ENCODE data around the gene MAP4K4. TPM values are rescaled to one million over a fixed set of nuclear protein-coding genes. Genes with fewer than 3 reads are reported as not detected.

Gene MAP4K4
- total RNA-seq, 1 experiment from 2014 or later: 133 TPM

DNA sequence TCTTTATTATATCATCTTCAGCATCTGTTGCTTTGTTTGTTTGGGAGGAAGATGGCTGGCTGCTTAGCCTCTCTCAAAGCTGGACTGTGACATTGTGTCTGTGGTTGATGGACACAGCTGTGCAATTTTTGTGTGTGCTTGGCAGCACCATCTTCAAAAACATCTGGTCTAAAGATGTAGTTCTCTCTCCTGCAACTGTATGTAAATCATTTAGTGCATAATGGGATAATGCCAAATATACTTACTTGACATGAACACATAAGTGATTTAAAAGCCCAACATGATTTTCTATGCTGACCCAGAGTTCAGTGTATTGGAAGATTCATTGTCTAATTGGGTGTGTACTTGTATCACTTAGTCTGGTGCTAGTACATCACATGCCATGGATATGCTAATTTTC lies 112.2 kb downstream of the MAP4K4 start:
- no peak overlapping the region for H3K4me3 ChIP-seq (ENCODE audit: low read length)
- TF ChIP-seq EZH2 (IDR thresholded peaks at IDR 0.05; ENCODE audit: low read length, unreplicated experiment) (no peak), EZH2phosphoT487 (IDR thresholded peaks at IDR 0.05; ENCODE audit: borderline replicate concordance, low read length) (no peak)
- TF ChIP-seq, protein P1, sequence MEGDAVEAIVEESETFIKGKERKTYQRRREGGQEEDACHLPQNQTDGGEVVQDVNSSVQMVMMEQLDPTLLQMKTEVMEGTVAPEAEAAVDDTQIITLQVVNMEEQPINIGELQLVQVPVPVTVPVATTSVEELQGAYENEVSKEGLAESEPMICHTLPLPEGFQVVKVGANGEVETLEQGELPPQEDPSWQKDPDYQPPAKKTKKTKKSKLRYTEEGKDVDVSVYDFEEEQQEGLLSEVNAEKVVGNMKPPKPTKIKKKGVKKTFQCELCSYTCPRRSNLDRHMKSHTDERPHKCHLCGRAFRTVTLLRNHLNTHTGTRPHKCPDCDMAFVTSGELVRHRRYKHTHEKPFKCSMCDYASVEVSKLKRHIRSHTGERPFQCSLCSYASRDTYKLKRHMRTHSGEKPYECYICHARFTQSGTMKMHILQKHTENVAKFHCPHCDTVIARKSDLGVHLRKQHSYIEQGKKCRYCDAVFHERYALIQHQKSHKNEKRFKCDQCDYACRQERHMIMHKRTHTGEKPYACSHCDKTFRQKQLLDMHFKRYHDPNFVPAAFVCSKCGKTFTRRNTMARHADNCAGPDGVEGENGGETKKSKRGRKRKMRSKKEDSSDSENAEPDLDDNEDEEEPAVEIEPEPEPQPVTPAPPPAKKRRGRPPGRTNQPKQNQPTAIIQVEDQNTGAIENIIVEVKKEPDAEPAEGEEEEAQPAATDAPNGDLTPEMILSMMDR (conservative IDR thresholded peaks at IDR 0.05; ENCODE audit: low read depth, low read length): no peak
- H3K4me2 ChIP-seq (ENCODE audit: low read length): no peak overlapping the region
- no peaks in the 10 kb centered on the region for H3K9me3 ChIP-seq (ENCODE audit: low read length)
- H3K27ac ChIP-seq (ENCODE audit: low read length): no peak overlapping the region
- H3K9ac ChIP-seq (ENCODE audit: low read length): no peak overlapping the region
- H3K4me1 ChIP-seq (ENCODE audit: insufficient read depth, low read length): peaks cover 16% of the 10 kb centered on the region
- H2AFZ ChIP-seq (ENCODE audit: low read length): no peak overlapping the region
- peaks cover 94% of the 10 kb centered on the region for H3K79me2 ChIP-seq (ENCODE audit: low read length)
- ATAC-seq (no peak), DNase-seq (no peak)
- BruUV-seq (replicated peaks): no TSS peak
- intact Hi-C loops (cut with micrococcal nuclease): no loop called here
- H3K9me2 ChIP-seq (replicated peaks; ENCODE audit: low read length): no peaks in the 10 kb centered on the region
- peaks cover 49% of the 10 kb centered on the region for H4K20me1 ChIP-seq (ENCODE audit: low read length)
- ChIA-PET POLR2A (ENCODE audit: unreplicated experiment) (no interaction called here), CTCF (interaction anchor here (0.6 kb wide), 1 partner anchor 37 kb away, joined by 3 read pairs; no protein-coding TSS in a partner anchor)
- no peaks in the 10 kb centered on the region for H3K27me3 ChIP-seq (ENCODE audit: low read length)
- H3K36me3 ChIP-seq (ENCODE audit: low read depth, low read length): peaks cover 7% of the 10 kb centered on the region; the same call in 1 of the 2 replicates
- no peaks in the 10 kb centered on the region for H3F3A ChIP-seq (ENCODE audit: low read length, unreplicated experiment)

DNA sequence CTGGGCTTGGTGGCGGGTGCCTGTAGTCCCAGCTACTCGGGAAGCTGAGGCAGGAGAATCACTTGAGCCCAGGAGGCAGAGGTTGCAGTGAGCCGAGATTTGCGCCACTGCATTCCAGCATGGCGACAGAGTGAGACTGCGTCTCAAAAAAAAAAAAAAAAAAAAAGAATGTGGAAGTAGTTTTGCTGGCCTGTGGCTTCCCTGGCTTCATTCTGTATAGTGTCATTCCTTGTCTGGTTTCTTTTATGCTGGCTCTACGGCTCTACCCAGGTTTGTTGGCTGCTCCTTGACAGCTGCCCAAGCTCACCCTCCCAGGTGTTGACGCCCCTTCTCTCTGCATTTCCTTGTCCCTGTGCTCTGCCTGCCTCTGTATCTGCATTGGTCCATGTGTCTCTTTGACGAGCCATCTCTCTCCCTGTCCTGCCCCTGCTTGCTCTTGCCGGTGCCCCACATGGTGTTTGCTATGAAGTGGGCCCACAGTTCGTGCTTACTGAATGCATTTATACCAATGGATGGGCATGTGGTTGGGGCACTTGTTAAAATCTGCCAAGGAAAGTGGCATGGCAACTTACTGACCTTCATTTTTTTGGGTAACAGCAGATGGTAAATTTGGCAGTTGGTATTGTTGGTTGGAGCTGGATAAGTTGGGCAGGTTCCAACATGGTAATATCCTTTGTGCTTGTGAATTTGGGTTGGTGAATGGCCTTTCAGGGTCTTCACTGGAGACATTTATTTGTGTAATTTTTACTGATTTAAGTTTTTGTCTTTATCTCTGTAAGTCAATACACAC lies 113.9 kb downstream of the MAP4K4 start:
- ChIA-PET CTCF (no interaction called here), POLR2A (ENCODE audit: unreplicated experiment) (no interaction called here)
- Histone ChIP-seq H2AFZ (ENCODE audit: low read length) (no peak overlapping the region), H3K4me2 (ENCODE audit: low read length) (no peak overlapping the region), H3F3A (ENCODE audit: low read length, unreplicated experiment) (no peaks in the 10 kb centered on the region), H3K79me2 (ENCODE audit: low read length) (peaks cover 95% of the 10 kb centered on the region), H3K4me3 (ENCODE audit: low read length) (no peak overlapping the region), H3K9me3 (ENCODE audit: low read length) (no peaks in the 10 kb centered on the region), H3K36me3 (ENCODE audit: low read depth, low read length) (peaks cover 9% of the 10 kb centered on the region; the same call in 1 of the 2 replicates), H3K9me2 (replicated peaks; ENCODE audit: low read length) (no peaks in the 10 kb centered on the region), H3K9ac (ENCODE audit: low read length) (no peak overlapping the region), H3K27me3 (ENCODE audit: low read length) (no peaks in the 10 kb centered on the region), H3K27ac (ENCODE audit: low read length) (no peak overlapping the region), H4K20me1 (ENCODE audit: low read length) (peaks cover 51% of the 10 kb centered on the region), H3K4me1 (ENCODE audit: insufficient read depth, low read length) (peaks cover 5% of the 10 kb centered on the region)
- BruUV-seq (replicated peaks): no TSS peak
- TF ChIP-seq, protein P1 (conservative IDR thresholded peaks at IDR 0.05; ENCODE audit: low read depth, low read length): no peak
- TF ChIP-seq EZH2phosphoT487 (IDR thresholded peaks at IDR 0.05; ENCODE audit: borderline replicate concordance, low read length) (no peak), EZH2 (IDR thresholded peaks at IDR 0.05; ENCODE audit: low read length, unreplicated experiment) (no peak)
- no peak for ATAC-seq
- DNase-seq: no peak
- intact Hi-C loops (cut with micrococcal nuclease): no loop called here

DNA sequence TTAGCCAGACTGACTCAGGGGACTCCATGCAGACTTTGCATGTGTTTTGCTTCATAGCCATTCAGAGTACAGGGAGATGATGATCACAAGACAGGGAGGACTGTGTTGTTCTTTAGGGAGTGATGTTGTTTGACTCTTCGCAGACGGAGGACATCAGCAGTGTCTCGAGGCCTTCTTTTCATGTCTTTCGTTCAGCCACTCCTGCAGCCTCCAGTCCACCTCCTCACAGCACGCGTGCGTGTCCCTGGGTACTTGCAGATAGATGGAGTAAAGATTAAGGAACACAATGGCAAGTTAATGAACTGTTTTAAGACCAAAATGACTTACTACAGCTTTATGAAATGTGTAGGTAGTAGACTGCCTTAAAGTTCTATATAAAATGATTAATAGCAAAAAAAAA lies 114.7 kb downstream of the MAP4K4 start:
- Histone ChIP-seq H3F3A (ENCODE audit: low read length, unreplicated experiment) (no peaks in the 10 kb centered on the region), H3K27me3 (ENCODE audit: low read length) (no peaks in the 10 kb centered on the region), H3K36me3 (ENCODE audit: low read depth, low read length) (peaks cover 9% of the 10 kb centered on the region; the same call in 1 of the 2 replicates), H3K79me2 (ENCODE audit: low read length) (peaks cover 95% of the 10 kb centered on the region), H3K9me3 (ENCODE audit: low read length) (no peaks in the 10 kb centered on the region), H3K4me3 (ENCODE audit: low read length) (no peak overlapping the region), H3K4me1 (ENCODE audit: insufficient read depth, low read length) (peaks cover 2% of the 10 kb centered on the region; the same call in 1 of the 2 replicates), H3K4me2 (ENCODE audit: low read length) (no peak overlapping the region), H4K20me1 (ENCODE audit: low read length) (peaks cover 58% of the 10 kb centered on the region), H3K27ac (ENCODE audit: low read length) (no peak overlapping the region), H3K9ac (ENCODE audit: low read length) (no peak overlapping the region), H3K9me2 (replicated peaks; ENCODE audit: low read length) (no peaks in the 10 kb centered on the region), H2AFZ (ENCODE audit: low read length) (no peak overlapping the region)
- no peak for ATAC-seq
- intact Hi-C loops (cut with micrococcal nuclease): no loop called here
- DNase-seq: no peak
- BruUV-seq (replicated peaks): no TSS peak
- ChIA-PET POLR2A (ENCODE audit: unreplicated experiment) (no interaction called here), CTCF (interaction anchor here (0.6 kb wide), 1 partner anchor 45 kb away, joined by 3 read pairs; no protein-coding TSS in a partner anchor)
- TF ChIP-seq EZH2phosphoT487 (IDR thresholded peaks at IDR 0.05; ENCODE audit: borderline replicate concordance, low read length): no peak
- no peak for TF ChIP-seq EZH2 (IDR thresholded peaks at IDR 0.05; ENCODE audit: low read length, unreplicated experiment)
- TF ChIP-seq, protein P1 (conservative IDR thresholded peaks at IDR 0.05; ENCODE audit: low read depth, low read length): no peak

Data from PC-3 (cell line).